ENCODE results near the gene UBE2D4.

The UBE2D4 gene

DNA sequence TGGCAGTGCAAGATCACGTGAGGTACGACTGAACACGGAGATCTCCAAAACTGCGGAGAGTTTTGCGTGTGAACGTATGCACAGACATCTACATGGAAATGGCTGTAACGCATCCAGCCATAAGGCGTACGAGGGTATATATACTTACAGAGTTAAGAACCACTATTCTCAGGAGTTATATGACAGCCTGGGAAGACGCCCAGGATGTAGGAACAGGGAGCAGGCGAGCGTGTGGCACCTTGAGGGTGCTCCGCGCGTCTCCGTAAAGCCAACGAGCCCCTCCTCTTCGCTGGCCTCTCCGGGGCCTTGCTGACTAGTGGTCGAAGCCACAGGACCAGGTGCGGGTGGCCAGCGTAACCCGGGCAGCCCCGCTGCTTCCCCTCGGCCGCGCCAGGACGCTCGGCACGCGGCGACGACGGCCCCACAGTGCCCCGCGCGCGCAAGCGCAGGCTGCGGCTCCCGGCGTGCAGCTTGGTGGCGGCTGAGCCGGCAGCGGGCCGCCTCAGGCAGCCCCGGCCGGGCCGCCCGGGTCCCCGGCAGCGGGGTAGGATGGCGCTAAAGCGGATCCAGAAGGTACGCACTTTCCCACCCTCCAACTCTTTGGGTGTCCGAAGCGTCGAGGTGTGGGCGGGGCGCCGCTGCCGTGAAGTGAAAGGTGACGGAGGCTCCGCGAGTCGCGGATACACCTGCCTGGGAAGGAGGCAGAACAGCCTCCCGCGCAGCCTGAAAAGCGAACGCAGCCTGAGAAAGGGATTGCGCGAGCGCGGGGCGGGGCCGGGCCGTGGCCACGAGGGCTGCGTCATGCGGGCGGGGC lies at the start of gene UBE2D4:
Gene UBE2D4, plus strand, starts transcription at position 453 of the 814 bp plus-strand sequence. Its CDS starts 97 bp downstream, at position 550.
- intact Hi-C loops (cut with micrococcal nuclease): loop anchor here (2.0 kb wide), 1 partner anchor 55 kb away; no protein-coding TSS in a partner anchor
- peak within 1 kb of the TSS; percentile 88 for H3K4me3 Mint-ChIP-seq
- H3K9me3 Mint-ChIP-seq: no peaks in the 10 kb centered on the region

GRCh38 chr7:43876976-43877745 lies 49.1 kb upstream of the UBE2D4 start:
- Mint-ChIP-seq H3K27ac (peak overlapping the region; percentile 61), H3K9me3 (no peaks in the 10 kb centered on the region), H3K36me3 (ENCODE audit: low read depth) (peaks cover 71% of the 10 kb centered on the region), H3K4me1 (ENCODE audit: low read depth) (peaks cover 61% of the 10 kb centered on the region), H3K27me3 (no peaks in the 10 kb centered on the region), H3K4me3 (no peak overlapping the region)
- intact Hi-C loops (cut with micrococcal nuclease): no loop called here

More for the DNA sequence above, at the start of gene UBE2D4:
- no peaks in the 10 kb centered on the region for H3K27me3 Mint-ChIP-seq
- H3K27ac Mint-ChIP-seq: peak within 1 kb of the TSS; percentile 86
- peaks cover 6% of the 10 kb centered on the region for H3K36me3 Mint-ChIP-seq (ENCODE audit: low read depth)
- H3K4me1 Mint-ChIP-seq (ENCODE audit: low read depth): peaks cover 27% of the 10 kb centered on the region

DNA sequence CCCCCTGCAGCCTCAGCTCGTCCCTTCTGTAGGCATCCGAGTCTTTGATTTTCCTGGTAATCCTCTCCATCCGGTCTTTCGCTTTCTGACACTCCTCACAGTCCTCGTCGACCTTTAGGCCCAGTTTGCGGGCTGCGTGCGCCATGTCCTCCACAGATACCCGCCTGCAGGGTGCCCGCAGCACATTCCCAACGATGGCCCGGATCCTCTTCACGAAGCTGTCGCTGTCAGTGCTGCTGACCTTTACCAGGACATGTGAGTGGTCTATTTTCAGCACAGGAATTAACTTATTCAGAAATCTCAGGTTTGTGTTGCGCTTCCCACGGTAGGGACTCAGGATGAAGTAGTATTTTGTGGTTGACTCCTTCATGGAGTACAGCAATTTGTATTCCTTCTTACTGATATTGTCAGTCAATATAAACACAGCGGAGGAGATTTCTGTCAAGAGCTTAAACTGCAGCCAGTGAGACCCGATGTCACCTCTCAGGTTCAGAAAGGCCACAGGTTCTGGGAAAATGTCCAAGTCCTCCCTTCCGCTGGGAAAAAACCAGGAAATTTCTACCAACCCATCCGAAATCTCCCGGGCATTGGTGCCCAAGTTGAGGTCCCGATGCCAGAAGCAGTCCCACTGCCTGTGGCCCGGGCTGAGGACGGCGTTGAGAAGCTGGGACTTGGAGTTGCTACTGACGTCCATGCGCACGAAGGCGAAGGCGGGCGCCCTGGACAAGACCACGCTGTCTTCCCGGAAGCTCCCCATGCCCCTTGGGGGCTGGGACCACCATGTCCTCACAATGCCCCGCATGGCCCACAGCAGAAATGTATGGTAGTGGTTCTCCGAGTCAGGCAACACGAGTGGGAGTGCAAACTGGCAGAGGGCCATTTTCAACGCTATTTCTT lies 48.0 kb upstream of the UBE2D4 start:
- peaks cover 50% of the 10 kb centered on the region for H3K4me1 Mint-ChIP-seq (ENCODE audit: low read depth)
- no peak overlapping the region for H3K4me3 Mint-ChIP-seq
- intact Hi-C loops (cut with micrococcal nuclease): no loop called here
- no peak overlapping the region for H3K27ac Mint-ChIP-seq
- H3K36me3 Mint-ChIP-seq (ENCODE audit: low read depth): peaks cover 79% of the 10 kb centered on the region
- no peaks in the 10 kb centered on the region for H3K27me3 Mint-ChIP-seq
- H3K9me3 Mint-ChIP-seq: no peaks in the 10 kb centered on the region

- H3K27ac Mint-ChIP-seq: peak overlapping the region; percentile 33
- H3K27me3 Mint-ChIP-seq: no peaks in the 10 kb centered on the region
- no peaks in the 10 kb centered on the region for H3K9me3 Mint-ChIP-seq
- peaks cover 43% of the 10 kb centered on the region for H3K4me1 Mint-ChIP-seq (ENCODE audit: low read depth)
- intact Hi-C loops (cut with micrococcal nuclease): no loop called here
- H3K4me3 Mint-ChIP-seq: no peak overlapping the region
- peaks cover 86% of the 10 kb centered on the region for H3K36me3 Mint-ChIP-seq (ENCODE audit: low read depth)
These were observed 47.4 kb upstream of the UBE2D4 start for GRCh38 chr7:43878867-43879266.

- Mint-ChIP-seq H3K4me1 (ENCODE audit: low read depth) (peaks cover 37% of the 10 kb centered on the region), H3K36me3 (ENCODE audit: low read depth) (peaks cover 90% of the 10 kb centered on the region), H3K9me3 (no peaks in the 10 kb centered on the region), H3K27me3 (no peaks in the 10 kb centered on the region), H3K4me3 (no peak overlapping the region), H3K27ac (peak overlapping the region; percentile 33)
- intact Hi-C loops (cut with micrococcal nuclease): no loop called here
These were observed 46.8 kb upstream of the UBE2D4 start for GRCh38 chr7:43879477-43879876.

DNA sequence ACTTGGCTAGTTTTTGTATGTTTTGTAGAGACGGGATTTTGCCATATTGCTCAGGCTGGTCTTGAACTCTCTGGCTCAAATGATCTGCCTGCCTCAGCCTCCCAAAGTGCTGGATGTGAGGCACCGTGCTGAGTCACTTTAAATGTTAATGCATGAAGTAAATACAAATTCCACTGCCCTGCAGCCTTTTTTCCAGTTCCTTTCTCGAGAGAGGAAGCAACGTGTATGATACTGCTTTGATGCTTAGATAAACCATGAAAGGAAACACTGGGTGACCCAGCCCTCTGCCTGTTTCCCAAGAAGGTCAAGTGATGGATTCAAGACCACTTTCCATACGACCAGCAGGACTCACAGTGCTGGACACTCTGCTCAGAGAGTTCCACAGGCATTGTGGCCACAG lies 45.6 kb upstream of the UBE2D4 start:
- Mint-ChIP-seq H3K4me1 (ENCODE audit: low read depth) (peaks cover 27% of the 10 kb centered on the region), H3K36me3 (ENCODE audit: low read depth) (peaks cover 90% of the 10 kb centered on the region), H3K4me3 (no peak overlapping the region), H3K27ac (no peak overlapping the region), H3K27me3 (no peaks in the 10 kb centered on the region), H3K9me3 (no peaks in the 10 kb centered on the region)
- intact Hi-C loops (cut with micrococcal nuclease): no loop called here

DNA sequence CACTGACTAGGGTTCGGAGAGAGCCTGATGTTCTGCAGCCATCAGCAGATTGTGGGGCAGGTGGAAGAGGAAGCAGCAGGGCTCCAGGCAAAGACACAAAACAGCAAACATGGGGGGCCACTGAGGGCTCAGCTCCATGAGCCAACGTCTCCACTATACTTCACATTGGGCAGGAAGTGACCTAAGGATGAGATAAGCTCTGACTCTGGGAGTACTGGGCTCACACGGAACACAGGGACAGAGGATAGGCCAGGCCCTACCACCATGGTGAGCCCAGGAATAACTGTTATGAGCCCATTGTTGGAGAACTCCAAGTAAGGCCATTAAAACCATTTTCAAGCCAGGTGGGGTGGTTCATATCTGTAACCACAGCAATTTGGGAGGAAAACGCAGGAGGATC lies 42.0 kb upstream of the UBE2D4 start:
- Mint-ChIP-seq H3K36me3 (ENCODE audit: low read depth) (peaks cover 64% of the 10 kb centered on the region), H3K27me3 (no peaks in the 10 kb centered on the region), H3K9me3 (no peaks in the 10 kb centered on the region), H3K4me1 (ENCODE audit: low read depth) (peaks cover 8% of the 10 kb centered on the region), H3K4me3 (no peak overlapping the region), H3K27ac (no peak overlapping the region)
- intact Hi-C loops (cut with micrococcal nuclease): no loop called here

GRCh38 chr7:43884617-43885016 lies 41.6 kb upstream of the UBE2D4 start:
- intact Hi-C loops (cut with micrococcal nuclease): no loop called here
- Mint-ChIP-seq H3K9me3 (no peaks in the 10 kb centered on the region), H3K27ac (no peak overlapping the region), H3K4me3 (no peak overlapping the region), H3K4me1 (ENCODE audit: low read depth) (peaks cover 12% of the 10 kb centered on the region), H3K36me3 (ENCODE audit: low read depth) (peaks cover 60% of the 10 kb centered on the region), H3K27me3 (no peaks in the 10 kb centered on the region)

GRCh38 chr7:43888993-43889945 lies 37.0 kb upstream of the UBE2D4 start:
- no peak overlapping the region for H3K27ac Mint-ChIP-seq

GRCh38 chr7:43890468-43890867 lies 35.8 kb upstream of the UBE2D4 start:
- Mint-ChIP-seq H3K27ac (no peak overlapping the region), H3K4me1 (ENCODE audit: low read depth) (peaks cover 25% of the 10 kb centered on the region)

More at GRCh38 chr7:43888993-43889945, 37.0 kb upstream of the UBE2D4 start:
- intact Hi-C loops (cut with micrococcal nuclease): no loop called here
- H3K36me3 Mint-ChIP-seq (ENCODE audit: low read depth): peaks cover 30% of the 10 kb centered on the region
- H3K27me3 Mint-ChIP-seq: no peaks in the 10 kb centered on the region
- H3K9me3 Mint-ChIP-seq: no peaks in the 10 kb centered on the region
- no peak overlapping the region for H3K4me3 Mint-ChIP-seq
- H3K4me1 Mint-ChIP-seq (ENCODE audit: low read depth): peaks cover 25% of the 10 kb centered on the region

GRCh38 chr7:43891069-43891955 lies 34.9 kb upstream of the UBE2D4 start:
- Mint-ChIP-seq H3K9me3 (no peaks in the 10 kb centered on the region), H3K27me3 (no peaks in the 10 kb centered on the region), H3K36me3 (ENCODE audit: low read depth) (peaks cover 29% of the 10 kb centered on the region), H3K27ac (no peak overlapping the region), H3K4me1 (ENCODE audit: low read depth) (peaks cover 25% of the 10 kb centered on the region), H3K4me3 (no peak overlapping the region)
- intact Hi-C loops (cut with micrococcal nuclease): no loop called here

More at GRCh38 chr7:43890468-43890867, 35.8 kb upstream of the UBE2D4 start:
- no peak overlapping the region for H3K4me3 Mint-ChIP-seq
- H3K27me3 Mint-ChIP-seq: no peaks in the 10 kb centered on the region
- H3K36me3 Mint-ChIP-seq (ENCODE audit: low read depth): peaks cover 27% of the 10 kb centered on the region
- intact Hi-C loops (cut with micrococcal nuclease): no loop called here
- H3K9me3 Mint-ChIP-seq: no peaks in the 10 kb centered on the region

- Mint-ChIP-seq H3K4me3 (no peak overlapping the region), H3K36me3 (ENCODE audit: low read depth) (peaks cover 29% of the 10 kb centered on the region), H3K27me3 (no peaks in the 10 kb centered on the region), H3K27ac (no peak overlapping the region), H3K4me1 (ENCODE audit: low read depth) (peaks cover 13% of the 10 kb centered on the region), H3K9me3 (no peaks in the 10 kb centered on the region)
- intact Hi-C loops (cut with micrococcal nuclease): no loop called here
These were observed 30.3 kb upstream of the UBE2D4 start for GRCh38 chr7:43895847-43896415.
